Measurements from ENCODE around the gene DCBLD2.

DNA sequence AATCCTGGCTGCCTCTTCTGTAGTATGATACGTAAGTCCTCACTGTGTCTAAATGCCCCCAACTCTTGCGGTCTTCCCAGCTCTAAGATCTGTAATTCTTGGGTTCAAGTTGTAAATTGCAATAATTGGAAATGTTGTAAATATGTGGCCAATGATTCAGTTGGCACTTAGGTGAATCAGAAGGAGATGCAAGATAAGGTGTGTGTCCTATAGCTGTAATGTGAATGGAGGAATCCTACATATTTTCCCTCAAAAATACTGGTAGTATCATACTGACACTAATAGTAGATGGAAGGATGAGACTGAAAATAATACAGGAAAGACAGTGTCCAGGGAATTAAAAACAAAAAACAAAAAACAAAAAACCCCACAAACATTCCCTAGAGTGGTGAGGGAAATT, 141.9 kb downstream of the DCBLD2 start:
- TF ChIP-seq, protein P1, sequence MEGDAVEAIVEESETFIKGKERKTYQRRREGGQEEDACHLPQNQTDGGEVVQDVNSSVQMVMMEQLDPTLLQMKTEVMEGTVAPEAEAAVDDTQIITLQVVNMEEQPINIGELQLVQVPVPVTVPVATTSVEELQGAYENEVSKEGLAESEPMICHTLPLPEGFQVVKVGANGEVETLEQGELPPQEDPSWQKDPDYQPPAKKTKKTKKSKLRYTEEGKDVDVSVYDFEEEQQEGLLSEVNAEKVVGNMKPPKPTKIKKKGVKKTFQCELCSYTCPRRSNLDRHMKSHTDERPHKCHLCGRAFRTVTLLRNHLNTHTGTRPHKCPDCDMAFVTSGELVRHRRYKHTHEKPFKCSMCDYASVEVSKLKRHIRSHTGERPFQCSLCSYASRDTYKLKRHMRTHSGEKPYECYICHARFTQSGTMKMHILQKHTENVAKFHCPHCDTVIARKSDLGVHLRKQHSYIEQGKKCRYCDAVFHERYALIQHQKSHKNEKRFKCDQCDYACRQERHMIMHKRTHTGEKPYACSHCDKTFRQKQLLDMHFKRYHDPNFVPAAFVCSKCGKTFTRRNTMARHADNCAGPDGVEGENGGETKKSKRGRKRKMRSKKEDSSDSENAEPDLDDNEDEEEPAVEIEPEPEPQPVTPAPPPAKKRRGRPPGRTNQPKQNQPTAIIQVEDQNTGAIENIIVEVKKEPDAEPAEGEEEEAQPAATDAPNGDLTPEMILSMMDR (conservative IDR thresholded peaks at IDR 0.05; ENCODE audit: low read depth, low read length), result no peak
- TF ChIP-seq POLR2A (IDR thresholded peaks at IDR 0.05; ENCODE audit: low read depth, low read length), result no peak
- TF ChIP-seq RAD21 (IDR thresholded peaks at IDR 0.05; ENCODE audit: low read length), result no peak
- TF ChIP-seq MAZ (IDR thresholded peaks at IDR 0.05; ENCODE audit: borderline replicate concordance, low read depth, low read length), result no peak
- TF ChIP-seq RFX5 (IDR thresholded peaks at IDR 0.05; ENCODE audit: low read depth, low read length), result no peak
- no peak for TF ChIP-seq NFE2L2 (IDR thresholded peaks at IDR 0.05; ENCODE audit: low read depth, low read length)
- no peak for TF ChIP-seq CEBPB (IDR thresholded peaks at IDR 0.05; ENCODE audit: low read depth, low read length)
- TF ChIP-seq RCOR1 (IDR thresholded peaks at IDR 0.05; ENCODE audit: insufficient replicate concordance, low read length), result no peak
- TF ChIP-seq SMC3 (IDR thresholded peaks at IDR 0.05; ENCODE audit: low read depth, low read length), result no peak
- TF ChIP-seq, protein P2, sequence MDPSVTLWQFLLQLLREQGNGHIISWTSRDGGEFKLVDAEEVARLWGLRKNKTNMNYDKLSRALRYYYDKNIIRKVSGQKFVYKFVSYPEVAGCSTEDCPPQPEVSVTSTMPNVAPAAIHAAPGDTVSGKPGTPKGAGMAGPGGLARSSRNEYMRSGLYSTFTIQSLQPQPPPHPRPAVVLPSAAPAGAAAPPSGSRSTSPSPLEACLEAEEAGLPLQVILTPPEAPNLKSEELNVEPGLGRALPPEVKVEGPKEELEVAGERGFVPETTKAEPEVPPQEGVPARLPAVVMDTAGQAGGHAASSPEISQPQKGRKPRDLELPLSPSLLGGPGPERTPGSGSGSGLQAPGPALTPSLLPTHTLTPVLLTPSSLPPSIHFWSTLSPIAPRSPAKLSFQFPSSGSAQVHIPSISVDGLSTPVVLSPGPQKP (IDR thresholded peaks at IDR 0.05; ENCODE audit: borderline replicate concordance, low read depth, low read length), result no peak
- no peak for TF ChIP-seq BHLHE40 (IDR thresholded peaks at IDR 0.05; ENCODE audit: low read depth, low read length)
- TF ChIP-seq, protein P3, sequence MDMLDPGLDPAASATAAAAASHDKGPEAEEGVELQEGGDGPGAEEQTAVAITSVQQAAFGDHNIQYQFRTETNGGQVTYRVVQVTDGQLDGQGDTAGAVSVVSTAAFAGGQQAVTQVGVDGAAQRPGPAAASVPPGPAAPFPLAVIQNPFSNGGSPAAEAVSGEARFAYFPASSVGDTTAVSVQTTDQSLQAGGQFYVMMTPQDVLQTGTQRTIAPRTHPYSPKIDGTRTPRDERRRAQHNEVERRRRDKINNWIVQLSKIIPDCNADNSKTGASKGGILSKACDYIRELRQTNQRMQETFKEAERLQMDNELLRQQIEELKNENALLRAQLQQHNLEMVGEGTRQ (IDR thresholded peaks at IDR 0.05; ENCODE audit: low read depth, low read length), result no peak
- no peak for TF ChIP-seq CHD1 (IDR thresholded peaks at IDR 0.05; ENCODE audit: low read depth, low read length)
